Measurements from ENCODE around the gene TRPM3.

TRPM3 gene

DNA sequence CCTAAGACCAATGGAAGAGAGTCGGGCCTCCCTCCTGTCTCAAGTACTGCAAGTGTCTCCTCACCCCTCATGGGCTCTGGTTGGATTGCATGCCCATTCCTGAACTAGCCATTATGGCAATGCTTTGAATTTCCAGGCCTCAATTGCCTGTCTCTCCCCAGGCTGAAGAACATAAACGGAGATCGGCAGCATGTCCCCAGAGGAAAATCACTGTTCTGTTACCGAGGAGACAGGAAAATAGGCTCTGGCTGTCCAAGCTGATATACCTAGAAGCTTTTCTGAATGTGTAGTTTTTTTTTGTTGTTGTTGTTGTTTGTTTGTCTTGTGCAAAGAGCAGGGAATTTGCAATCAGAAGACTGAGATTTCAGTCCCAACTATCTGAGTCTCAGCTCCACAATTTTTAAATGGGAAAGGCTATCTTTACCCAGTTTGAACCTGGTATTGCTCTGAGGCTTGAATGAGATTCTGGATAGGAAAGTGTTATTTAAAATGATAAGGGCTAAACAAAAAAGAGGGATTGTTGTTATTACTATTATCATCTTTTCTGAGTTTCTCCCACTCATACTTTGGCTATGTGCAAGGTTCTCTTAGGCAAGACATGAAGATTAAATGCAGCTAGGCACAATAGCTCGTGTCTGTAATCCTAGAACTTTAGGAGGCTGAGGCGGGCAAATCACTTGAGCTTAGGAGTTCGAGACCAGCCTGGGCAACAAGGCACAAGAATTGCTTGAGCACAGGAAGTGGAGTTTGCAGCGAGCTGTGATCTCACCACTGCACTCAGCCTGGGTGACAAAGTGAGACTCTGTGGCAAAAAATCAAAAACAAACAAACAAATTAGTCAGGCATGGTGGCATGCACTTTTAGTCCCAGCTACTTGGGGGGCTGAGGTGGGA is 629.7 kb downstream of the TRPM3 start:
- TF ChIP-seq, protein P1, sequence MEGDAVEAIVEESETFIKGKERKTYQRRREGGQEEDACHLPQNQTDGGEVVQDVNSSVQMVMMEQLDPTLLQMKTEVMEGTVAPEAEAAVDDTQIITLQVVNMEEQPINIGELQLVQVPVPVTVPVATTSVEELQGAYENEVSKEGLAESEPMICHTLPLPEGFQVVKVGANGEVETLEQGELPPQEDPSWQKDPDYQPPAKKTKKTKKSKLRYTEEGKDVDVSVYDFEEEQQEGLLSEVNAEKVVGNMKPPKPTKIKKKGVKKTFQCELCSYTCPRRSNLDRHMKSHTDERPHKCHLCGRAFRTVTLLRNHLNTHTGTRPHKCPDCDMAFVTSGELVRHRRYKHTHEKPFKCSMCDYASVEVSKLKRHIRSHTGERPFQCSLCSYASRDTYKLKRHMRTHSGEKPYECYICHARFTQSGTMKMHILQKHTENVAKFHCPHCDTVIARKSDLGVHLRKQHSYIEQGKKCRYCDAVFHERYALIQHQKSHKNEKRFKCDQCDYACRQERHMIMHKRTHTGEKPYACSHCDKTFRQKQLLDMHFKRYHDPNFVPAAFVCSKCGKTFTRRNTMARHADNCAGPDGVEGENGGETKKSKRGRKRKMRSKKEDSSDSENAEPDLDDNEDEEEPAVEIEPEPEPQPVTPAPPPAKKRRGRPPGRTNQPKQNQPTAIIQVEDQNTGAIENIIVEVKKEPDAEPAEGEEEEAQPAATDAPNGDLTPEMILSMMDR (IDR thresholded peaks at IDR 0.05; ENCODE audit: low read depth, low read length, missing control alignments), result no peak
- in situ Hi-C loops (cut with HindIII; ENCODE audit: low sequenced_read_pairs), result no loop called here
- no peak for DNase-seq (ENCODE audit: low read depth)
- no peak overlapping the region for H3K4me3 ChIP-seq (ENCODE audit: low read depth, low read length)

DNA sequence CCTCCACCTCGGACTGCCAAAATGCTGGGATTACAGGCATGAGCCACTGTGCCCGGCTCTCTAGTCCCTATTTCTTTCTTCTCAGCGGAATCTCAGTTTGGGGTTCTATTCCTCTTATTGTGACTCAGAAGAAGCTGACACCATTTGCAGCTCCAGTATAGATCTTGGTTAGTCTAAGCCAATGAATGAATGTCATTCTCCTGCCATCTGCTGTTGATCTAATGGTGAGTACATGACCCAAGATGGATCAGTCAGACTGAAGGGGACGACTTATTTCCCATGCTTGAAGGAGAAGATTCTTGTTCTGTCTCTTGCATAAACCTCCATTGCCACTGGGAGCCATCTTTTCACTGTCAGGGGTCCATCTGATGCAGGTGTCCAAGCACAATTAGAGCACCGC is 630.9 kb downstream of the TRPM3 start:
- no peak for DNase-seq (ENCODE audit: low read depth)
- in situ Hi-C loops (cut with HindIII; ENCODE audit: low sequenced_read_pairs), result no loop called here
- H3K4me3 ChIP-seq (ENCODE audit: low read depth, low read length), result no peak overlapping the region
- TF ChIP-seq, protein P1 (IDR thresholded peaks at IDR 0.05; ENCODE audit: low read depth, low read length, missing control alignments), result no peak

DNA sequence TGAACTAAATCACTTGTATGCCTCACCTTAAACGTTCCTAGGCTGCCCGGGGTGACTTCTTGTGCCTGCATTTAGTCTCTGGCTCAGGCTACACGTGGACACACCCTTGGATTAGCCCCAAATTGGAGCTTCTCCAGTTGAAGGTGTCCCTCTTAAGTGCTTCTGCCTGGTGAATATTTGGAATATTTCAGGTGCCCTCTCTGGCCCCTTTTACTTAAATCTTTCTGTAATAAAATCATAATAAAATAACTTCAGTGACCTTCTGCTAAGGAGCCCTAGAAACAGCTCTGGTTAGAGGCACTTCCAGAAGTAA is 632.7 kb downstream of the TRPM3 start:
- no peak for DNase-seq (ENCODE audit: low read depth)
- in situ Hi-C loops (cut with HindIII; ENCODE audit: low sequenced_read_pairs), result loop anchor here (5.0 to 10.0 kb wide), 2 partner anchors 64 to 106 kb away; no protein-coding TSS in a partner anchor
- no peak overlapping the region for H3K4me3 ChIP-seq (ENCODE audit: low read depth, low read length)
- TF ChIP-seq, protein P1 (IDR thresholded peaks at IDR 0.05; ENCODE audit: low read depth, low read length, missing control alignments), result no peak

DNA sequence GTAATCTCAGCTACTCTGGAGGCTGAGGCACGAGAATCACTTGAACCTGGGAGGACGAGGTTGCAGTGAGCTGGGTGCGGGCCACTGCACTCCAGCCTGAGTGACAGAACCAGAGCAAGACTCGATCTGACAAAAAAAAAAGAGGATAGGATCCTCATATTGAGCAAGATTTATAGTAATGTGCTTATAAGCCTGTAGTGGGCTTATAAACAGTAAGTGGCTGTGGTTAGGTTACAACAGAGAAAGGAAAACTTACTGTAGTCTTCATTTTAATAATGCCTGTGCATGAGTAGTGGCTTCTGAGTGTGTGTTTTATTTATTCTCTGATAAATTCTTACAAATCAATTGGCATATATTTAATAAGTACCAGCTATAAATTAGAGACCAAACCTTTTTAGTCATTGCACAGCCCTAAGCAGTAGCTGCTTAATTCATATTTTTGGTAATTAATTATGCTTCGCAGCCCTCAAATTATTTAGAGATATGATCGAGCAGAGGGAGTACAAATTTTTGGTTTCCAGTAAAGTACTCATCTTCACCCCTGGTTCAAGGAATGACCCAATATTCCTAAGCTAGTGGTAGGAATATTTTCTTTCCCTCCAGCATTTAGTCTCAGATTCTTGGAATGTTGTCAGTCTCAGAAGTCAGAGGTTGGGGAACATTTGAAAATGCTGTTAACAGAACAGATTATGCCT is 633.2 kb downstream of the TRPM3 start:
- in situ Hi-C loops (cut with HindIII; ENCODE audit: low sequenced_read_pairs), result loop anchor here (5.0 to 10.0 kb wide), 2 partner anchors 64 to 107 kb away; no protein-coding TSS in a partner anchor

DNA sequence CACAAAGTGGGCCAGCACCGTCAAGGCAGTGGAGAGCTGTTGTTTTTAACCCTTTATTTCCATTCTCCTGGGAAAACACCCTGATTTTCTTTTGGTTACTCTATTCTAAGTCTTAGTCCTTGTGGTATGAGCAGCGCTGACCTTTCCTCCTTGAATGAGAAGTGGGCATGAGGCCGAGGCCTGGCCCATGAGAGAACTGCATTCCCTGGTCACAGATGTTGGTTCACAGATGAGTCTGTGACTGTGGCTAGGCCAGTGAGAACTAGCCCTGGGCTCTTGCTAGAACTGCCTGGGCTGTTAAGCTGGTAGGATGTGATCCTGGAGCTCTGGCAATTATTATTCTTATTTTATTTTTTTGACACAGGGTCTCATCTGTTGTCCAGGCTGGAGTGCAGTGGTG is 635.3 kb downstream of the TRPM3 start:
- no peak for DNase-seq (ENCODE audit: low read depth)
- TF ChIP-seq, protein P1 (IDR thresholded peaks at IDR 0.05; ENCODE audit: low read depth, low read length, missing control alignments), result no peak
- in situ Hi-C loops (cut with HindIII; ENCODE audit: low sequenced_read_pairs), result loop anchor here (5.0 to 10.0 kb wide), 2 partner anchors 66 to 109 kb away; no protein-coding TSS in a partner anchor
- no peak overlapping the region for H3K4me3 ChIP-seq (ENCODE audit: low read depth, low read length)

More for the DNA sequence above, 633.2 kb downstream of the TRPM3 start:
- TF ChIP-seq, protein P1 (IDR thresholded peaks at IDR 0.05; ENCODE audit: low read depth, low read length, missing control alignments), result no peak
- H3K4me3 ChIP-seq (ENCODE audit: low read depth, low read length), result no peak overlapping the region
- DNase-seq (ENCODE audit: low read depth), result no peak

DNA sequence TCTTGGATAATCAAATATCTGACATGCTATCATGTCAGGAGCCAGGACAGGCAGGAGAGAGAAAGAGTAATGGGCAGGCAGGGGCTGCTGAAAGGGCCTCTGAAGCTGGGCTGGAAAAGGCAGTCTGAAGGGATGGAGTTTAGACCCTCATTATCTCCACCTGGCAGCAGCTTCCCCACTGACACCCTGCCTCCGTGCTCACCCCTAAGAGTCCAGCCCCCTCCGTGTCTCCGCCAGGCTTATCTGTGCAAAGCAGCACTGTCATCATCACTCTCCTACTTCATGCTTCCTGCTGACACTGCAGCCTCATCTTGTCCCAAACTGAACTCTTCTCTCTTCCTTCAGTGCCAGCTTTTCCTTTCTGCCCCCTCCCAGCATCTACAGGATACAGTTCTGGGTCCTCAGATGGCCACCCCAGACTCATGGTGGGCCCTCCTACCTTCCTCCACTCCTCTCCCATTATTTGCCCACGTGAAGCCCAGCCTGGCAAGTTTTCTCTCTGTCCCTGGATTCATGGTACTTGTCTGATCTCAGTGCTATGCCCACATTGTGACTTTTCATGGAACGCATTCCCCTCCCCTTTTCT is 636.1 kb downstream of the TRPM3 start:
- in situ Hi-C loops (cut with HindIII; ENCODE audit: low sequenced_read_pairs), result loop anchor here (5.0 to 10.0 kb wide), 2 partner anchors 67 to 109 kb away; no protein-coding TSS in a partner anchor
- no peak for DNase-seq (ENCODE audit: low read depth)
- TF ChIP-seq, protein P1 (IDR thresholded peaks at IDR 0.05; ENCODE audit: low read depth, low read length, missing control alignments), result no peak
- H3K4me3 ChIP-seq (ENCODE audit: low read depth, low read length), result no peak overlapping the region
